Skin of body (tissue), 2 donors: ENCODE measurements around the gene AP1AR. TPM values are rescaled to one million over a fixed set of nuclear protein-coding genes. Genes with fewer than 3 reads are reported as not detected.
"Not testable (repeated sequence)": the region's sequence is repeated elsewhere in the genome, so short reads cannot be mapped to it uniquely, and the experiment has no call there.

Experiments
- DNase-seq: peaks from one replicate; lab custom pipeline; 2025; lab: John Stamatoyannopoulos, UW
- total RNA-seq: library from RNA; depleted of rRNA; stranded (reverse); fragments of >200 nt; gene quantifications from one replicate; pipeline ENCODE4 v1.2.3, GENCODE V29; 2014

Gene AP1AR
- total RNA-seq, result 19.8 TPM

- DNase-seq, result peak; percentile 58
Measured at GRCh38 chr4:112231779-112232713, at the start of gene AP1AR. AP1AR (plus strand) TSS chr4:112231787; CDS start chr4:112232092, 305 bp downstream.

GRCh38 chr4:112182604-112183003, 49.0 kb upstream of the AP1AR start:
- DNase-seq, result no peak

DNA sequence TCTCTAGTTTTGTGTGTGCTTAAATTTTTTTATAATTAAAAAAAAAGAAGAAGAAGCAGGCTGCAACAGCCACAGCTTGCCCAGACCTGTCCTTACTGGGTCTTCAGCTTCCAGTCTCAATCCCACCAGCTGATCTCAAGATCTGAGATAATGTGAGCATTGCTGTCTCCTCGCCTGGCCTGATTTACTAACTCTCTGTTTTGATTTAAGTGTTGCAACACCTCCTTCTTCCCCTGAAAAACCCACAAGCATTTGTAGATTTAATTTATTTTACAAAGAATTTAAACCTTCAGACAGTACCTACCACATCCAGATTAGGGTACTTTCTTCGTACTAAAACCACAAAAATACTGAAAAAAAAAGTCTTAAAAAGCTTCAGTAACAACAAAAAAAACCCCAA, 48.3 kb upstream of the AP1AR start:
- no peak for DNase-seq

DNA sequence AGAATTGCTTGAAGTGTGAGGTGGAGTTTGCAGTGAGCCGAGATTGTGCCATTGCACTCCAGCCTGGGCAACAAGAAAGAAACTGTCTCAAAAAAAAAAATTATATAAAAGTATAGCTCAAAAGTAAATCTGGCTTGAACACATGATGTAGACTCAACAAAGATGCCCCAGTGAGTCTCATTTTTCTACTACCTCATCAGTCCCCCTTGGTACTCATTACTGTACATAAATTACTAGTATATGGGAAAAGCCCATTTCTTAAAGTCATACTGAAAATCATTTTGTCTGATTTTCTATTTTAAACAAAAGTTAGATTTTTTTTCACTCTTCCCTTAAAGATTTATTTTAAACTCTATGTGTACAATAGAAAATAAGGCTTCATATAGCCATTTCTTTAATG, 47.1 kb upstream of the AP1AR start:
- no peak for DNase-seq

- DNase-seq, result no peak
Measured at GRCh38 chr4:112185334-112185733, 46.3 kb upstream of the AP1AR start.

GRCh38 chr4:112185740-112186670, 45.6 kb upstream of the AP1AR start:
- DNase-seq, result no peak

GRCh38 chr4:112189754-112190153, 41.8 kb upstream of the AP1AR start:
- peak; percentile 17 for DNase-seq

- DNase-seq, result no peak
Measured at GRCh38 chr4:112190684-112191083, 40.9 kb upstream of the AP1AR start.

GRCh38 chr4:112196461-112196860, 35.1 kb upstream of the AP1AR start:
- DNase-seq, result no peak

GRCh38 chr4:112199041-112199440, 32.5 kb upstream of the AP1AR start:
- DNase-seq, result no peak

GRCh38 chr4:112201915-112202505, 29.6 kb upstream of the AP1AR start:
- no peak for DNase-seq

- no peak for DNase-seq
Measured at GRCh38 chr4:112203593-112203992, 28.0 kb upstream of the AP1AR start.

DNA sequence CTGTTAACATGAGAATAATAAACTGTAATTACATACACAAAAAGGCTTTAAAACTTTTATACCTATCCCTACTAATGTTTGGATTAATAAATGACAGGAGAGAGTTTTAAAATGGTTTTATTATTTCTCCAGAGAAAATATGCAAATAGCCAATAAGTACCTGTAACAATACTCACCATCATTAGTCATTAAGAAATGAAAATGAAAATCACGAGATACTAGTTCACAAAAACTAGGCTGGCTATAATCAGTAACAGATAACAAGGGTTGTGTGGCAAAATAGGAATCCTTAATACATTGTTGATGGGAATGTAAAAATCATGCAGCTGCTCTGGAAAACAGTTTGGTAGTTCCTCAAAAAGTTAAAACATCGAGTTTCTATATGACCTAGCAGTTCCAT, 25.2 kb upstream of the AP1AR start:
- no peak for DNase-seq

DNA sequence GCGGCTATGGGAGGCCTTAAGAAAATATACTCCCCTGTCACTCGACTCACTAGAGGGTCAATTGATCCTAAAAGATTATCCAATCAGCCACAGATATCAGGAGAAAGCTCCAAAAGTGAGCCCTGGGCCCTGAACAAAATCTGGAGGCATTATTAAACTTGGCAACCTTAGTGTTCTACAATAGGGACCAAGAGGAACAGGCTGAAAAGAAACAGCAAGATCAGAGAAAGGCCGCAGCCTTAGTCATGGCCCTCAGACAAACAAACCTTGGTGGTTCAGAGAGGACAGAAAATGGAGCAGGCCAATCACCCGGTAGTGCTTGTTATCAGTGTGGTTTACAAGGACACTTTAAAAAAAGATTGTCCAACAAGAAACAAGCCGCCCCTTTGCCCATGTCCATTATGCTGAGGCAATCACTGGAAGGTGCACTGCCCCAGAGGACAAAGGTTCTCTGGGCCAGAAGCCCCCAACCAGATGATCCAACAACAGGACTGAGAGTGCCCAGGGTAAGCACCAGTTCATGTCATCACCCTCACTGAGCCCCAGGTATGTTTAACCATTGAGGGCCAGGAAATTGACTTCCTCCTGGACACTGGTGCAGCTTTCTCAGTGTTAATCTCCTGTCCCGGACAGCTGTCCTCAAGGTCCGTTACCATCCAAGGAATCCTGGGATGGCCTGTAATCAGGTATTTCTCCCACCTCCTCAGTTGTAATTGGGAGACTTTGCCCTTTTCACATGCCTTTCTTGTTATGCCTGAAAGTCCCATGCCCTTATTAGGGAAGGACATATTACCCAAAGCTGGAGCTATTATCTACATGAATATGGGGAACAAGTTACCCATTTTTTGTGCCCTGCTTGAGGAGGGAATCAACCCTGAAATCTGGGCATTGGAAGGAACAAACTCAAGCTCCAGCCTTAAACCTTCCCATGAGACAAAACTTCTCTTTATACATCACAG, 23.2 kb upstream of the AP1AR start:
- DNase-seq, result not testable (repeated sequence)

GRCh38 chr4:112210777-112211176, 20.8 kb upstream of the AP1AR start:
- DNase-seq, result no peak

GRCh38 chr4:112213091-112213490, 18.5 kb upstream of the AP1AR start:
- DNase-seq, result no peak

GRCh38 chr4:112213856-112214255, 17.7 kb upstream of the AP1AR start:
- no peak for DNase-seq

DNA sequence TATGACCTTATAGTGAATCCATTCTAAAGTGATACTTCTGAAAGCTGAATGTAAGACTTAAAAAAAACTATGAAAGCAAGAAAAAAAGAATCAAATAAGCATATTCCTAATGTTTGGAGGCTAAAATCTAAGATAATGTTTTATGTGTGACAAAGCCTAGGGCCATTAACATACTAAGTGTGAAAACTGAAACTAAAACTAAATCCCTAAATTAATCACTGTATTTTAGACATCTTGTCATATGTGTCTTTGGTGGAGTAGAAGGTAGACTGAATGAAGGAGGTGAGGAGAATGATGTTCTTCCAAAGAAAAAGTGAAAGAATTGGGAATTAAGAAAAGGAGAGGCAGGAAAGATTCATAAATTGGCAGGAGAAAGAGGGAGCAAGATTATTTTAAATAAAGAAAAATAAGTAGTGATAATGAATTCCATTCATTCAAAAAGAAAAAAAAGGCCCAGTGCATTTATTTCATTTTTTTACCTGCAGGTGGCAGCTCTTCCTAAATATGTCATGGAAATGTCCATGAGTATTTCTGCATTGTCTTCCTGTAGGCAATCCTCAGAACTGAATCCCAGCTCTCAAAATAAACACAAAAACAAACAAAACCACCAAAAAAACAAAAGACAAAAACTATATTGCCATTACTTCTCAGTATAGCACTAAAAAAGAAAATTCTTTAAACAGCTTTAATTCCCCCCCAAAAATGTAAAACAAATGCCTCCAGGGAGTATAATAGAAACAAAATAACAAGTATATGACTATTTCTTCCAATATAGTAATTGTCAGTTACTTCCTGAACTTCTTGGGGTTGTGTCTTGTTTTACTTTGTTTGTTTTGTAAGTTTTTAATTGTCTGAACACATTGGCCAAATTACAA, 17.0 kb upstream of the AP1AR start:
- DNase-seq, result no peak

GRCh38 chr4:112219826-112220366, 11.7 kb upstream of the AP1AR start:
- DNase-seq, result no peak
